Measurements from ENCODE around the gene MXI1. TPM values are rescaled to one million over a fixed set of nuclear protein-coding genes. Genes with fewer than 3 reads are reported as not detected.

MXI1 gene
- total RNA-seq, 2 experiments from 2014 or later: 11.7 to 22.3 TPM

GRCh38 chr10:110274072-110274627 lies 66.7 kb downstream of the MXI1 start:
- POLR2A ChIA-PET: interaction anchor here (0.7 to 2.5 kb wide), 6 partner anchors 10 to 74 kb away, joined by 3 to 6 read pairs (median 5); no protein-coding TSS in a partner anchor
- BruUV-seq (replicated peaks): no TSS peak
- Histone ChIP-seq H3K9me3 (ENCODE audit: low read length) (no peaks in the 10 kb centered on the region), H3K9me2 (ENCODE audit: insufficient read depth, low read length) (no peaks in the 10 kb centered on the region), H3K36me3 (ENCODE audit: insufficient read depth, low read length) (no peaks in the 10 kb centered on the region), H3K4me1 (ENCODE audit: insufficient read depth, low read length, poor library complexity, severe bottlenecking) (peaks cover 27% of the 10 kb centered on the region), H3K79me2 (ENCODE audit: insufficient read depth, low read depth, low read length) (no peaks in the 10 kb centered on the region), H3K27ac (ENCODE audit: low read depth, low read length, poor library complexity, severe bottlenecking) (no peak overlapping the region), H3K4me2 (ENCODE audit: low read length) (no peak overlapping the region), H3K4me3 (ENCODE audit: low read depth, low read length, poor library complexity, severe bottlenecking) (no peak overlapping the region), H2AFZ (ENCODE audit: low read length) (no peak overlapping the region), H4K20me1 (ENCODE audit: insufficient read depth, low read length) (no peaks in the 10 kb centered on the region)
- no peak for TF ChIP-seq EZH2phosphoT487 (IDR thresholded peaks at IDR 0.05; ENCODE audit: borderline replicate concordance, low read depth, low read length)
- no peak for TF ChIP-seq CTCF (conservative IDR thresholded peaks at IDR 0.05; ENCODE audit: low read length)
- DNase-seq (ENCODE audit: low spot score): no peak
- intact Hi-C loops (cut with micrococcal nuclease; ENCODE audit: unreplicated experiment): no loop called here
- CTCF ChIA-PET (ENCODE audit: unreplicated experiment): no interaction called here

- no peak for TF ChIP-seq CTCF (conservative IDR thresholded peaks at IDR 0.05; ENCODE audit: low read length)
- TF ChIP-seq EZH2phosphoT487 (IDR thresholded peaks at IDR 0.05; ENCODE audit: borderline replicate concordance, low read depth, low read length): no peak
- H2AFZ ChIP-seq (ENCODE audit: low read length): no peak overlapping the region
- no peaks in the 10 kb centered on the region for H3K36me3 ChIP-seq (ENCODE audit: insufficient read depth, low read length)
- CTCF ChIA-PET (ENCODE audit: unreplicated experiment): no interaction called here
- intact Hi-C loops (cut with micrococcal nuclease; ENCODE audit: unreplicated experiment): no loop called here
- no TSS peak for BruUV-seq (replicated peaks)
- no peak overlapping the region for H3K4me3 ChIP-seq (ENCODE audit: low read depth, low read length, poor library complexity, severe bottlenecking)
- POLR2A ChIA-PET: interaction anchor here (0.7 to 2.5 kb wide), 12 partner anchors 10 to 136 kb away, joined by 3 to 9 read pairs (median 5); partner anchors contain the start of gene SMNDC1
- H4K20me1 ChIP-seq (ENCODE audit: insufficient read depth, low read length): no peaks in the 10 kb centered on the region
- H3K4me2 ChIP-seq (ENCODE audit: low read length): no peak overlapping the region
- no peaks in the 10 kb centered on the region for H3K9me2 ChIP-seq (ENCODE audit: insufficient read depth, low read length)
- DNase-seq (ENCODE audit: low spot score): no peak
- H3K27ac ChIP-seq (ENCODE audit: low read depth, low read length, poor library complexity, severe bottlenecking): no peak overlapping the region
- no peaks in the 10 kb centered on the region for H3K9me3 ChIP-seq (ENCODE audit: low read length)
- H3K79me2 ChIP-seq (ENCODE audit: insufficient read depth, low read depth, low read length): no peaks in the 10 kb centered on the region
- peaks cover 27% of the 10 kb centered on the region for H3K4me1 ChIP-seq (ENCODE audit: insufficient read depth, low read length, poor library complexity, severe bottlenecking)
These were observed 67.2 kb downstream of the MXI1 start for GRCh38 chr10:110274647-110275046.

- POLR2A ChIA-PET: interaction anchor here (0.5 to 2.5 kb wide), 11 partner anchors 10 to 286 kb away, joined by 3 to 9 read pairs (median 4); partner anchors contain the start of gene SMNDC1
- no peak overlapping the region for H2AFZ ChIP-seq (ENCODE audit: low read length)
- no peaks in the 10 kb centered on the region for H3K36me3 ChIP-seq (ENCODE audit: insufficient read depth, low read length)
- DNase-seq (ENCODE audit: low spot score): no peak
- no peak overlapping the region for H3K4me3 ChIP-seq (ENCODE audit: low read depth, low read length, poor library complexity, severe bottlenecking)
- peaks cover 25% of the 10 kb centered on the region for H3K4me1 ChIP-seq (ENCODE audit: insufficient read depth, low read length, poor library complexity, severe bottlenecking)
- H3K4me2 ChIP-seq (ENCODE audit: low read length): no peak overlapping the region
- no peak overlapping the region for H3K27ac ChIP-seq (ENCODE audit: low read depth, low read length, poor library complexity, severe bottlenecking)
- H3K79me2 ChIP-seq (ENCODE audit: insufficient read depth, low read depth, low read length): no peaks in the 10 kb centered on the region
- H3K9me2 ChIP-seq (ENCODE audit: insufficient read depth, low read length): no peaks in the 10 kb centered on the region
- no peaks in the 10 kb centered on the region for H3K9me3 ChIP-seq (ENCODE audit: low read length)
- intact Hi-C loops (cut with micrococcal nuclease; ENCODE audit: unreplicated experiment): no loop called here
- TF ChIP-seq CTCF (conservative IDR thresholded peaks at IDR 0.05; ENCODE audit: low read length) (no peak), EZH2phosphoT487 (IDR thresholded peaks at IDR 0.05; ENCODE audit: borderline replicate concordance, low read depth, low read length) (no peak)
- no TSS peak for BruUV-seq (replicated peaks)
- no peaks in the 10 kb centered on the region for H4K20me1 ChIP-seq (ENCODE audit: insufficient read depth, low read length)
- CTCF ChIA-PET (ENCODE audit: unreplicated experiment): no interaction called here
These were observed 67.8 kb downstream of the MXI1 start for GRCh38 chr10:110275128-110275729.

Data from OCI-LY7 (cell line).